GM18498 (cell line): ENCODE measurements around the gene FOXR1.
"Not testable (repeated sequence)": the region's sequence is repeated elsewhere in the genome, so short reads cannot be mapped to it uniquely, and the experiment has no call there.

Experiments used
- ATAC-seq: cut with Tn5 transposase; IDR thresholded peaks from one replicate; pipeline ENCODE4 v1.9.1; 2021; ENCODE audit warnings: mild to moderate bottlenecking, moderate library complexity; ENCODE audit not compliant: unreplicated experiment

The FOXR1 gene

DNA sequence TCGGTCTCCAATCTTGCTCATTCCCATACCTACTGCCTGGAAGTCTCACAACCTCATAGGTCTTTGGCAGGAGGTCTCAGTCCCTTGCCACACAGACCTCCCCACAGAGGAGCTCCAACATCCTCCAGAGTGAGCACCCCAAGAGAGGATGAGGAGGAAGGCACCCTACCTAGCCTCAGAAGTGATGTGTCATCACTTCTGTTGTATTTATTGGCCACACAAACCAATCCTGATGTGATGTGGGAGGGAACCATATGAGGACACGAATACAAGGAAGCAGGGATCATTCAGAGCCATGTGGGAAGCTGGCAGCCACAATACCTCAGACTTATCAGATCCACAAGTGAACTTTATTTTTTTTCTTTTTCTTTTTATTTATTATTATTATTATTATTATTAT lies 24.5 kb upstream of the FOXR1 start:
- ATAC-seq = no peak

DNA sequence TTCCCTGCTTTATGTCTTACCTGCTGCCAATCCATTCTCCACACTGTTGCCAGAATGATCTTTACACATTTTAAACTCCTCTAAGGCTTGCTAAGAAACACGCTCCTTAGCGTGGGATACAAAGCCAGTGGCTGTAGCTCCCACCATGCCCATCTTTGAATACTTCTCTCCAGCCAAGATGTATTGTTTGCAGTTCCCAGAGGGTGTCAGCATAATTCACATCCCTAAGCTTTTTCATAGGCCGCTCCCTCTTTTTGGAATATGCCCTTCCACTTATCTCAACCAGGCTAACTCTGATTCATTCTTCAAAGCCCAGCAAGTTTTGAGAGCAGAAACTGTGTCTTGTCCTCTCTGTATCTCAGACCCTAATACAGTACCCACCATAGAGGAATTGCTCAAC lies 23.6 kb upstream of the FOXR1 start:
- ATAC-seq = no peak

DNA sequence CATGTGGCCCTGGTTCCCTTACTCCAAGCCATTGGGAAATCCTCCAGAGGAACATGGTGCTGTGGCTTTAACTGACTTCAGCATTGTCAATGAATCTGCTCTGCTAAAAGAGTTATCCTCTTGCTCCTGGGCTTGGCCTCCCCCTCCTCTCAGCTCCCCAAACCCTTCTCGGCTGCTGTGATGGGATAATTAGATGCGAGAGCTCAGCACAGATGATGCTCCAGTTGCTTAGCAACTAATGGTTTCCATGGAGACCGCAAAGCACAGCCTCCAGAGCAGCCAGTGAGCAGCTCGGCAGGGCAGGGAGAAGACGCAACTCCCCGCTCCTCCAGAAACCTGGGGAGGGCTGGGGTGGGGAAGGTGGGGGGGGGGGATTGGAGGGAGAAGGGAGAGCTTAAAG lies 18.3 kb upstream of the FOXR1 start:
- no peak for ATAC-seq

DNA sequence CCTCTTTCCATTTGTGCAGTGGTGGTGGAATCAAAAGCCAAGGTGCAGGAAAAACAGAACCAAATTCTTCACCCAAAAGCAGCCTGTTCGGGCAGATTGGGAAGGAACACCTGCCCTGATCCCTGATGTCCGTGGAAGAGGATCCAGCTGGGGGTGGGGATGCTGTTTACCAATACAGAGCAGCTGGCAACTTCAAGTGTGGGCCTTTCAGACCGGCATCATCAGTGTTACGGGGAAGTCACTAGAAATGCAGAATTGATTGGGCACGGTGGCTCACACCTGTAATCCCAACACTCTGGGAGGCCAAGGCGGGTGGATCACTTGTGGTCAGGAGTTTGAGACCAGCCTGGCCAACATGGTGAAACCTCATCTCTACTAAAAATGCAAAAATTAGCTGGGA lies 17.6 kb upstream of the FOXR1 start:
- ATAC-seq = not testable (repeated sequence)

DNA sequence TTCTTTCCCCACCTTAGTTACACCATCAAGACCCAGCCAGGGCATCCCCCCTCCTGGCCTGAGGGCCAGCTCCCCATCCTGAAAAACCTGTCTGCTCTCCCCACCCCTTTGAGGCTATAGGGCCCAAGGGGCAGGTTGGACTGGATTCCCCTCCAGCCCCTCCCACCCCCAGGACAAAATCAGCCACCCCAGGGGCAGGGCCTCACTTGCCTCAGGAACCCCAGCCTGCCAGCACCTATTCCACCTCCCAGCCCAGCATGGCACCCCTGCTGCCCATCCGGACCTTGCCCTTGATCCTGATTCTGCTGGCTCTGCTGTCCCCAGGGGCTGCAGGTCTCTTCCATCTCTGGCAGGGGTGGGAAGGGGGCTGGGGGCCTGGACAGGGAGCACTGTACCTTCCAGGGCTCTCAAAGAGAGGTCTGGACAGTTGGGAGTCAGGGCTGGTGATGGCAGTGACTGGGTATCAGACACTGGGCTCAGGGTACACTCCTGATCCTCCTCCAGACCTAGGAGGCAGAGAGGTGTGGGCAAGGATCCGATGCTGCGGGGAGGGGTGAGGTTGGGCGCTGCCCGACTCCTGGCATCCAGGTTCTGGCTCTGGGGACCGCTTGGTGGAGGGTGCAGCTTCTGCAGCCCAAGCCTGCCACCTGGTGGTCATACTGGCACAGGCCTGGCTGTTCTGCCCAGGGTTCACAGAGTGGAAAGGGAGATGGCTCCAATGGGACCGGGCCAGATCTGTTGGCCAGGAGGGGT lies 15.3 kb upstream of the FOXR1 start, which contains the start of gene UPK2:
TSS of gene UPK2 (plus strand) at position 205 of the 753 bp plus-strand sequence. CDS start at position 258, 53 bp downstream.
- no peak for ATAC-seq

DNA sequence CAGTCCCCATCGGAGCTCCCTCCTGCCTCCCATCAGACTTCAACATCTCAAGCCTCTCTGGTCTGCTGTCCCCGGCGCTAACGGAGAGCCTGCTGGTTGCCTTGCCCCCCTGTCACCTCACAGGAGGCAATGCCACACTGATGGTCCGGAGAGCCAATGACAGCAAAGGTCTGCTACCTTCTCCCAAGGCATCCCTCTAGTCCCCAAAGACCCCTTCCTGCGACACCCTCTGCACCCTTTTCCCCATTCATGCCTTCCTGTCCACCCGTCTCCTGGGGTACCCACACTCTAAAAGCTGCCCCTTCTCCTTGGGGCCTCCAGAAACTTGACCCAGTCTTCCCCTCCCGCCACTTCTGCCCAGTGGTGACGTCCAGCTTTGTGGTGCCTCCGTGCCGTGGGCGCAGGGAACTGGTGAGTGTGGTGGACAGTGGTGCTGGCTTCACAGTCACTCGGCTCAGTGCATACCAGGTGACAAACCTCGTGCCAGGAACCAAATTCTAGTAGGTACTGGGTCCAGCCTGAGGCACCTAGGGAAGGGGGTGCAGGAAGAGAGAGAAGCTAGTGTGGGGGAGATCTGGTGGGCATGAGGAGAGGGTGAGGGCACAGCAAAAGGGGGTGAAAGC lies 14.6 kb upstream of the FOXR1 start:
- no peak for ATAC-seq

DNA sequence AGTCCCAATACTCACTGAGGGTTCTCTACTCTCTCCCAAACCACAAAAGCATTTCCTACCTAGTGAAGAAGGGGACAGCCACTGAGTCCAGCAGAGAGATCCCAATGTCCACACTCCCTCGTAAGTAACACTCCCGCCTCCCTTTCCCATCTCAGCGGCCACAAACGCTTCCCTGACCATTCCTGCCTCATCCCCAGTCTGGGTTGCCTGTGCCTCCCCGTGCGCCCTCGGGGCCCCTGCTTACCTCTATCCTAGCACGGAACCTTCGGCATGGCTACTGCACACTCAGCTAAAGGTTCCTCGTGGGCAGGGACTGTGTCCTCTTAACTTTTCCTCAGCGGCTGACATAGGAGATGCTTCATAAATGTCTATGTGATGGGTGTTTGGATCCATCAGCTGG lies 14.0 kb upstream of the FOXR1 start:
- no peak for ATAC-seq

DNA sequence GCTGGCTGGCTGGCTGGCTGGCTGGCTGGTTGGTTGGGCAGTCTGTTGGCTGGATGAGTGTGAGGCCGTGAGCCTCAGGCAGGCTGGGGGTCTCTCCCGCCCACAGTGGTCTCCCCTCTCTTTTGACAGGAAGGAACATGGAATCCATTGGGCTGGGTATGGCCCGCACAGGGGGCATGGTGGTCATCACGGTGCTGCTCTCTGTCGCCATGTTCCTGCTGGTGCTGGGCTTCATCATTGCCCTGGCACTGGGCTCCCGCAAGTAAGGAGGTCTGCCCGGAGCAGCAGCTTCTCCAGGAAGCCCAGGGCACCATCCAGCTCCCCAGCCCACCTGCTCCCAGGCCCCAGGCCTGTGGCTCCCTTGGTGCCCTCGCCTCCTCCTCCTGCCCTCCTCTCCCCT lies 13.6 kb upstream of the FOXR1 start:
- ATAC-seq = no peak

DNA sequence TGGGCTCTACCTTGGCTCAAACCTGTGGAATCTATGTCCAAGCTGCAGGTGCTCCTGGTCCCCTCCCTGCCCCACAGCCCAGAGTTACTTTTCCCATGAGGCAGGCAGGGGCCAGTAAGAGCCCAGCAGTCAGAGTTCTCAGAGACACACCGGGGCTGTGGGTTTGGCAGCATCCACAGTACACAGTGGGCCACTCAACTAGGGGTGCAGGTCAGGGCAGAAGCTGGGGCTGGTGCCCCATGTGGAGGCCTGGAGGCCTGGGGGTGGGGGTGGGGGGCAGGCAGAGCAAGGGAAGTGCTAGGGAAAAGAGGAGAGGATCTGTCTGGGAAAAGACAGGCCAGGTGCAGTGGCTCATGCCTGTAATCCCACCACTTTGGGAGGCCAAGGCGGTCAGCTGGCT lies 13.0 kb upstream of the FOXR1 start:
- ATAC-seq = no peak

DNA sequence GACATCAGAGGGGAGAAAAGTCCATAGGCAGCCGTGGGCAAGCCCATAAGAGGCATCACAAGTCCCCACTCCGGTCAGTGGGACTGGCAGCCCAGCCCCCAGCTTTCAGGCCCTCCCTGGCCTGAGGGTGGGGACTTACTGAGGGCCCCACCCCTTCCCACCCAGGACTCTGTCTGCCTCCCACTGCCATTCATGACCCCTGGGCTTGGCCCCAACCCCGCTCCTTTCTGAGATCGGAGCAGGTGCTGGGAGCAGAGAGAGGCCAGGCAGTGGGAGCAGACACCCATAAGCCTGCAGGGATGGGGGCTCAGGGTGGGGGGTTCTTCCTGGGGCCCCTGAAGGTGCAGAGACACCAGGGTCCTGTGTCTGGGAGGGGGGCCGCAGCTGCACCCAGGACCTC lies 10.4 kb upstream of the FOXR1 start:
- ATAC-seq = no peak

DNA sequence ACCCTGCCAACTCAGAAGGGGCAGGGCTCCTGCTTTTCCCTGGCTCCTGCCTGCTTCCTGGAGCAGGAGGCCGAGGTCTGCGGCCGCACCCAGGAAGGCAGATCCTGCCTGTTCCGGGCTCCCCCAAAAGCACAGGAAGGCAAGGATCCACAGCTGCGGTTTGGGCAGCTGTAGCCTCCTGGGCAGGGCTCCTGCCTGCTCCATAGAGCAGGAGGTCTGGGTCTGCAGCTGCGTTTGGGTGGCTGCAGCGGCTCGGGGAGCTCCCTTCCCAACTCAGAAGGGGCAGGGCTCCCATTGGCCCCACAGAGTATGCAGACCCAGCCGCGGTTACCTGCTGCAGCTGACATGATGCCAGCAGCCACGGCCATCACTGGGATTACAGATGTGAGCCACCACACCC lies 10.0 kb upstream of the FOXR1 start:
- no peak for ATAC-seq

DNA sequence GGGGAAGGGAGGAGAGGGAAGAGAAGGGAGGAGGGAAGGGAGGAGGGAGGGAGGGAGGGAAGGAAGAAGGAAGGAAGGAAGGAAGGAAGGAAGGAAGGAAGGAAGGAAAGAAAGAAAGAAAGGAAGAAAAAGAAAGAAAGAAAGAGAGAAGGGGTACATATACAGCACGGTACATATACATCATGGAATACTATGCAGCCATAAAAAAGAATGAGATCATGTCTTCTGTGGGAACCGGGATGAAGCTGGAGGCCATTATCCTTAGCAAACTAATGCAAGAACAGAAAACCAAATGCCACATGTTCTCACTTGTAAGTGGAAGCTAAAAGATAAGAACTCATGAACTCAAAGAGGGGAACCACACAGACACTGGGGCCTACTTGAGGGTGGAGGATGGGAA lies 2.1 kb upstream of the FOXR1 start:
- ATAC-seq = not testable (repeated sequence)

DNA sequence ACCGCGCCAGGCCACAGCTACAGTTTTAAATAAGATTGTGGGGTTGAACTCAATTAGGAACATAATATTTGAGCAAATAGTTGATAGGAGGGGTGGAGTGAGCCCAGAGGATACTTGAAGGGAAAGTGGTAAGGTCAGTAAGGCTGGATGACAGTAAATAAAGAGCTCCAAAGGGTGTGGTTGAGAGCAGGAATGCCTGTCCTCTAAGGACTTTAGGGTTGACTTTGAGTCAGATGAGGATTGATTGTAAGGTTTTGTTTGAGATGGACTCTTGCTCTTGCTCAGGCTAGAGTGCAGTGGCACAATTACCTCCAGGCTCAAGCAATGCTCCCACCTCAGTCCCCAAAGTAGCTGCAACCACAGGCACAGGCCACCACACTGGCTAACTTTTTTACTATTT lies 2.4 kb downstream of the FOXR1 start:
- ATAC-seq = no peak

DNA sequence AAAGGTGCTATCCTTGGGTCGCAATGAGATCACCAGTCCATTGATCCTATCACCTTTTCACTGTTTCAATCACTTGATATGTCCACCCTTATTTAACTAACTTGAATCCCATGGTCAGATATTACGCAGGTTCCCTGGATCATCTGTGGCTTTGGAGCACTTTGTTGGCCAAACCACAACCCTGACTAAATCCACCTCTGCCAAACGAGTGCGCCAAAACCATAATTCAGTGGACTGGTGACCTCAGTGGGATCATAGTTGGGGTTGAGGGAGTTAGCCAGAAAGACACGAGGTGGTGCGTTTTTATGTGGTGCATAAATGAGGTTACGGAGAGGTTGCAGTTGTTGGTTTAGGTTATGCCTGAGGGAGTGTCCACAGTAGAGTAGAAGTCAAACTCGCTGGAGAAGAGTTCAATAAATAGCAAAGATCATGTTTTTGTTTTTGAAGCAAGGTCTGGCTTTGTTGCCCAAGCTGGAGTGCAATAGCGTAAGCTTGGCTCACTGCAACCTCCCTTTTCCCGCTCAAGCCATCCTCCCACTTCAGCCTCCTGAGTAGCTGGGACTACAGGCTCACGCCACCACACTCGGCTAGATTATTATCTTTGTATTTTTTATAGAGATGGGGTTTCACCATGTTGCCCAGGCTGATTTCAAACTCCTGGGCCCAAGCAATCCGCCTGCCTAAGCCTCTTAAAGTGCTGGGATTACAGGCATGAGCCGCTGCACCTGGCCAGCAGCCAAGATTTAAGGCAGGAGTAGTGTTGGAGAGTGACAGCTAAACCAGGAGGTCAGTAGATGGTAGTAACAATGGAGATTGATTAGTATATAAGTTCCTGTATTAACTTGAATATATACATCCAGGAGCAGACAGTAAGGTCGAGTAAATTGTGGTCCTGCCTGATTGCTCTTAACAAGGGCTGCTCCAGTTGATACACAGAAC lies 4.5 kb downstream of the FOXR1 start:
- no peak for ATAC-seq

DNA sequence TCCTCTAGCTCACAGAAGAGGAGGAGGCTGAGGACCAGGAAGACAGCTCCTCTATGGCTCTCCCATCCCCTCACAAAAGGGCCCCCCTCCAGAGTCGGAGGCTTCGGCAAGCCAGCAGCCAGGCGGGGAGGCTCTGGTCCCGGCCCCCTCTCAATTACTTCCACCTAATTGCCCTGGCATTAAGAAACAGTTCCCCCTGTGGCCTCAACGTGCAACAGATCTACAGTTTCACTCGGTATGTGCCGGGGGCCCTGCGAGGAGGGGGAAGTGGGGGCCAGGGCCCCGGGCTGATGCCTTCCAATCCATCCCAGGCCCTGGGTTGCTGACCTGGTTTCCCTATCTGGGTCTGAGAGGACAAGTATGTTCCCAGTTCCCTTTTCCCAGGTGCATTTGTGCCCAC lies 7.9 kb downstream of the FOXR1 start:
- no peak for ATAC-seq

DNA sequence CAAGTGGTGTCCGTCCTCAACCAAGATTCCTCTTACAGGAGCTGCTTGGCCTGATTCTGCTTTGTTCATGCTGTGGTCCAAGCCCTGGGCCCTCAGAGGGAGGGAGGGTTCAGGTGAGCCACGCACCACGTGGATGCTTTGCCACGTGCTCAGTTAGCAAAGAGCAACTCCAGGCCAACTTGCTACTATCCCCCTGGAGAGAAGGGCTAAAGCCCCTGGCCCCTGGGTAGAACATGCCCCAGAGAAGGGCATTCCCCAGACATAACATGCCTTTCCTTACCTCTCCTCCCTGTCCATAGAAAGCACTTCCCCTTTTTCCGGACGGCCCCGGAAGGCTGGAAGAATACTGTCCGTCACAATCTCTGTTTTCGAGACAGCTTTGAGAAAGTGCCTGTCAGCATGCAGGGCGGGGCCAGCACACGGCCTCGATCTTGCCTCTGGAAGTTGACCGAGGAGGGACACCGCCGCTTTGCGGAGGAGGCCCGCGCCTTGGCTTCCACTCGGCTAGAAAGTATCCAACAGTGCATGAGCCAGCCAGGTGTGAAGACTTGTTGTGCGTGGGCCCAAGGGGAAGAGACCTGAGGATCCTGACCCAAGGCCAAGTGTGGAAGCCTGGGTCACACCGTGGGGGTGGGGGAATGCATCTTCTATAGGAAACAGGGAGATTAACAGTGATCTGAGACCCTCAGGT lies 8.8 kb downstream of the FOXR1 start:
- ATAC-seq = no peak

DNA sequence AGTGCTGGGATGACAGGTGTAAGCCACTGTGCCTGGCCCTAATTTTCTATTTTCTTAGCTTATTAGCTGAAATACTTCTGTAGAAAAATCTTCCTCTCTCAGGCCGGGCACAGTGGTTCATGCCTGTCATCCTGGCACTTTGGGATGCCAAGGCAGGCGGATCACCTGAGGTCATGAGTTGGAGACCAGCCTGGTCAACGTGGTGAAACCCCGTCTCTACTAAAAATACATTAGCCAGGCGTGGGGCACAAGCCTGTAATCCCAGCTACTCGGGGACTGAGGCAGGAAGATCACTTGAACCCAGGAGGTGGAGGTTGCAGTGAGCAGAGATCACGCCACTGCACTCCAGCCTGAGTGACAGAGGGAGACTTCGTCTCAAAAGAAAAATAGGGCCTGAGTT lies 12.8 kb downstream of the FOXR1 start:
- not testable (repeated sequence) for ATAC-seq

DNA sequence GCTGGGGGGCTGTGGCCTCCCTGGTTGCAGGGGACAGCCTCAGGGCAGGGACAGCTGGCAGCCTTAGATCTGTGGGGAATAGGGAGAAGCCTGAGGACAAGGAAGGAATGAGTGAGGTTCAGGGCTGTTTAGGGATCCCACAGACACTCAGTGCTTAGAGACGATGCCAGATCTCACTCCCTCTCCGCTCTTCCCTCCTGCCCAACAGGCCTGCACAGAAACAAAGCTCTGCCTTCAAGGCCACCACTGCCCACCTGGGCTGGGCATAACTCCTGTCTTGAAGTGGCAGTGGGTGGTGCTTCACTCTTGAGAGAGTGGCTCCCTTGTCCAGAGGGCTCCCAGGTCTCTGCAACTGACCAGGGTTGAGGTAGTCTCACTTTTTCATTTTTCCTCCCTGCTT lies 13.3 kb downstream of the FOXR1 start:
- ATAC-seq = no peak

DNA sequence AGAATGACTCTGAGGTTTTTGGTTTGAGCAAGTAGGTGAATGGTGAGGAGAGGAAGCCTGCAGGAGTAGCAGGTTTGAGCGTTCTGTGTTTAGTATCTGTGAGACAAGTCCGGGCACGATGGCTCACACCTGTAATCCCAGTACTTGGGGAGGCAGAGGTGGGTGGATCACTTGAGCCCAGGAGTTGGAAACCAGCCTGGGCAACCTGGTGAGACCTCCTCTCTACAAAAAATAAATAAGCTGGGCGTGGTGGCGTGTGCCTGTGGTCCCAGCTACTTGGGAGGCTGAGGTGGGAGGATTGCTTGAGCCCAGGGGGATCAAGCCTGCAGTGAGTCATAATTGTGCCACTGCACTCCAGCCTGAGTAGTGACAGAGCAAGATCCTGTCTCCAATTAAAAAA lies 16.7 kb downstream of the FOXR1 start:
- no peak for ATAC-seq

DNA sequence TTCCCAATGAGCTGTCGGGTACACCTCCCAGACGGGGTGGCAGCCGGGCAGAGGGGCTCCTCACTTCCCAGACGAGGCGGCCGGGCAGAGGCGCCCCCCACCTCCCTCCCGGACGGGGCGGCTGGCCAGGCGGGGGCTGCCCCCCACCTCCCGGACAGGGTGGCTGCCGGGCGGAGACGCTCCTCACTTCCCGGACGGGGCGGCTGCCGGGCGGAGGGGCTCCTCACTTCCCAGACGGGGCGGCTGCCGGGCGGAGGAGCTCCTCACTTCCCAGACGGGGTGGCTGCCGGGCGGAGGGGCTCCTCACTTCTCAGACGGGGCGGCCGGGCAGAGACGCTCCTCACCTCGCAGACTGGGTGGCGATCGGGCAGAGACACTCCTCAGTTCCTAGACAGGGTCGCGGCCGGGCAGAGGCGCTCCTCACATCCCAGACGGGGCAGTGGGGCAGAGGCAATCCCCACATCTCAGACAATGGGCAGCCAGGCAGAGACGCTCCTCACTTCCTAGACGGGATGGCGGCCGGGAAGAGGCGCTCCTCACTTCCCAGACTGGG lies 20.0 kb downstream of the FOXR1 start:
- not testable (repeated sequence) for ATAC-seq
